HG02798 (cell line): ENCODE results near the gene CCDC188.

ENCODE experiments used
- ATAC-seq: cut with Tn5 transposase; IDR thresholded peaks from one replicate; pipeline ENCODE4 v1.9.1; 2021; ENCODE audit warnings: mild to moderate bottlenecking; ENCODE audit not compliant: unreplicated experiment, poor library complexity

CCDC188 gene

GRCh38 chr22:20124083-20124787 is 26.6 kb downstream of the CCDC188 start:
- ATAC-seq, result no peak

DNA sequence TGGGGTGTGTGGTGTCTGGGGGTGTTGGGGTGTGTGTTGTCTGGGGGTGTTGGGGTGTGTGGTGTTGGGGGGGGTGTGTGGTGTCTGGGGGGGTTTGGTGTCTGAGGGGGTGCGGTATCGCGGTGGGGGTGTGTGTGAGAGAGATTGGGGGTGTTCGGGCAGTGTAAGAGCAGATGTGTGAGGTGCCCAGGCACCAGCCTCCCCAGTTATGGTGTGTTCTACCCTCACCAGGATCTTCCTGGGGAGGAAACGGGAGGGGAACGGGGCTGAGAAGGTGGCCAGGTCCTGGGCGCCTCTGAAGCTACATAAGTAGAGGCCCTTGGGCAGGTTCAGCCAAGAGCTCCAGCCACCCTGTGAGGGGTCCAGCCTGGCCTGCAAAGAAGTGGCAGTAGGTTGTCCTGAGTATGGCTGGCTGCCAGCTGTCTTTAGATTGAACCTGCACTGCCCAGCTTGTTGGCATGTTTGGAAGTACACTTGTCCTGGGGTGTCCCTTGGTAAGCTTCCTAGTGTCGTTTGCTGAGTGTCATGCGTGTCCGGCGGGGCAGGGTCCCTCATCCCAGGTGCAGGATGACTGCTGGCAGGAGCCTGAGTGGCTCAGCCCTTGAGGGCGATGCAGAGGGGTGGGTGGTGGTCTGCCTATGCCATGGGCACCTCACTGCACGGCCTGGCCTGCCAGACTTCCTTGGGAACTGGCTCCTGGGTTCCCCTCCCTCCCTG is 27.3 kb downstream of the CCDC188 start:
- no peak for ATAC-seq

DNA sequence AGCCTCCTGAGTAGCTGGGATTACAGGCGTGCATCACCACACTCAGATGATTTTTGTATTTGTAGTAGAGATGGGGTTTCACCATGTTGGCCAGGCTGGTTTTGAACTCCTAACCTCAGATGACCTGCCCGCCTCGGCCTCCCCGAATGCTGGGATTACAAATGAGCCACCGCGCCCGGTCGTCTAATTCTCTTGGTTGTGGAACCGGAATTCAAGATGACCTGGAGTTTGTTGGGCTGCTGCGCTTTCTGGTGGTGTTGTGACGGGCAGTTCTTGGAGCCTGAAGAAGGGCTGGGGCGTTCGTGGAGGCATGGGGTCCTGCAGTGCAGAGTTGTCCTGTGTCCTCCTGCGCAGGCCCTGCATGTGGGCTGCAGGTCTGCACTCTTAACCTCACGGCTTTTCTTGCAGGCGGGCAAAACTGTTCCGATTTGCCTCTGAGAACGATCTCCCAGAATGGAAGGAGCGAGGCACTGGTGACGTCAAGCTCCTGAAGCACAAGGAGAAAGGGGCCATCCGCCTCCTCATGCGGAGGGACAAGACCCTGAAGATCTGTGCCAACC is 28.9 kb downstream of the CCDC188 start:
- ATAC-seq, result no peak

DNA sequence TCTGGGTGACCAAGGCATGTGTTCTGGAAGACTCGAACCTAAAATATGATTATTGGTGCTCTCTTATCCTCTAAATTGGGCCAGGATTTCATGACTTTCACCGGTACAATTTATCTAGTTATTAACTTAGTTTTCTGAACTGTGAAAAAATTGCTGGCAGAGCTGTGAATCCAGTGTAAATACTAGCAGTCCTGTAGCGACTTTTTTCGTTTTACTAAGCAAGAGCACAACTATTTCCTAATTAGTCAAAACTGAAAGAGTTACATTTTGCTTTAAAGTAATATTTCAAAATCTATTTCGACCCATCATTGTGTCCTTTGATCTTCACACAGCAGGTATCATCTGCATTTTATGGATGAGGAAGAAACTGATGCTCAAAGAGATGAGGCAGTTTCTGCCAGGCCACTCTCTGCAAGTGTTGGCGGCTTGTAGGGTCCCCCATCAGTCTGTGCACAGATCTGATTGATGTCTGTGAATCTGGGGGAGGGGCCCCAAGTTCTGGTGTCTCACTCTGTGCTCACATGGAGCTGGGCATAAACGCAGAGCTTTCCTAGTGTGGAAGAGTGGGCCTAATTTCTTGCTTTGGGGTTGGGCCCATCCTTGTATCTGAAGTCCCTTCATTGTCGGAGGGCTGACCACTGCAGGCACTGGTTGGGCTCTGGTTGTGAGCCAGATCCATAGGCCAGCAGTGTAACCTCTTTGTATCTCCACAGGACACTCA is 32.4 kb downstream of the CCDC188 start:
- no peak for ATAC-seq

DNA sequence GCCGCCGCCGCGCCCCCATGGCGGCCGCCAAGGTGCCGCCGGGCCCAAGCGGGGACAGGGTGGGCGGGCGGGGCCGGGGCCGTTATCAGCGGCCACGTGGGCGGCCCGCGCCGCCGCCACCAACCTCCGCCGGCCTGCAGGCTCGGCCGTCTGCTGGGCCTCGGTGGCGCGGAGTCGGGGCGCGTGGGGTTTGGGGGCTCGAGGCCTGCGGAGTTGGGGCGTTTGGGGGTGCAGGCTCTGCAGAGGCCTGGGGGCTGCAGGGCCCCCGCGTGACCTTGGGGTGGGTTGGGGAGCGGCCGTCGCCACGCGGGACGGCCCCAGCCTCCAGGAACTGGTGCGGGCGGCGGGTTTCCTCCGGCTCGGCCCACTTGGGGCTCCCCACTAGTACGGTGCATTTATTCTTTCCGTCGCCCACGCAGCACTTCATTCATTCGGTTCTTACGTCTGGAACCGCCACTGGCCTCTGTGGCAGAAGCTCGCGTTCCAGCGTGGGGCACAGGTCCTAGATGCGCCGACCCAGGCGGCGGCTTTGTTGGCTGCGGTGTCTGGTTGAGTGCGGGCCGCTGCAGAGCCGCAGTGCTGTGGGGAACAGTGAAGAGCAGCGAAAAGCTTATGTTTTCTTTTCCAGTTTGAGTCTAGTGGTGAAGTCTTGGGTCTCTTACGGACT is 33.1 kb downstream of the CCDC188 start:
- peak; percentile 21 for ATAC-seq

GRCh38 chr22:20116951-20117632 is 33.8 kb downstream of the CCDC188 start, which contains the start of gene TRMT2A:
Gene TRMT2A, minus strand, starts transcription at chr22:20117226. Its CDS starts 320 bp downstream, at chr22:20116906.
- ATAC-seq, result peak; percentile 90

GRCh38 chr22:20116376-20116950 is 34.4 kb downstream of the CCDC188 start:
- ATAC-seq, result no peak

DNA sequence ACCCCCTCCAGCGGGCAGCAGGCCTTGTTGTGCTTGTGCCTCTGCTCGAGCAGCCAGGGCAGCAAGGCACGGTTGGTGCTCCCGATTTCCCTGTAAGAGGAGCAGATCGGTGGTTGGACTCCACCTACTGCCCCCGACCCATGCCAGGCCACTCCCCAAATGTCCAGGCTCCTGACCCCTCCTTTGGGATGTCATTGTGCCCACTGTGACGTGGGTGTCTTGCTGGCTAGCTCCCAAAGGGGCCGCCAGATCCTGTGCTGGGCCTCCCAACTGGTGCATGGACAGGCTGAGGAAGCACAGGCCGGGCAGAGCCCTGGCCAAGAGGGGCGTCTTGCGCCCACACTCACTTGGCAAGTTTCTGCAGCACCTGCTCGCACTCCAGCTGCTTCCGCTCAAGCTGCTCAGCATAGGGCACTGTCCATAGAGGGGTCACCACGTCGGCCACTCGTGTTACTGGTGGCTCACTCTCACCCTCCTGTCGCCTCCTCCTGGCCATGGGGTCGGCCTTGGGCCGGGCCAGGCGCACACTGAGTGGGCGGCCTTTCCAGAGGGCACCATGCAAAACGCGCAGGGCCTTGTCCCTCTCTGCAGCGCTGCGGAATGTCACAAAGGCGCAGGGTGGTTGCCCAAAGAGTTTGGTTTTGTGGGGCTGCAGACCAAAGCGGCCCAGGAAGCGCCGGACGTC is 35.0 kb downstream of the CCDC188 start, which contains the start of gene RANBP1:
Gene RANBP1 (plus strand): TSS at position 414 of the 685 bp plus-strand sequence. CDS start 81 bp downstream, at position 495.
- no peak for ATAC-seq

DNA sequence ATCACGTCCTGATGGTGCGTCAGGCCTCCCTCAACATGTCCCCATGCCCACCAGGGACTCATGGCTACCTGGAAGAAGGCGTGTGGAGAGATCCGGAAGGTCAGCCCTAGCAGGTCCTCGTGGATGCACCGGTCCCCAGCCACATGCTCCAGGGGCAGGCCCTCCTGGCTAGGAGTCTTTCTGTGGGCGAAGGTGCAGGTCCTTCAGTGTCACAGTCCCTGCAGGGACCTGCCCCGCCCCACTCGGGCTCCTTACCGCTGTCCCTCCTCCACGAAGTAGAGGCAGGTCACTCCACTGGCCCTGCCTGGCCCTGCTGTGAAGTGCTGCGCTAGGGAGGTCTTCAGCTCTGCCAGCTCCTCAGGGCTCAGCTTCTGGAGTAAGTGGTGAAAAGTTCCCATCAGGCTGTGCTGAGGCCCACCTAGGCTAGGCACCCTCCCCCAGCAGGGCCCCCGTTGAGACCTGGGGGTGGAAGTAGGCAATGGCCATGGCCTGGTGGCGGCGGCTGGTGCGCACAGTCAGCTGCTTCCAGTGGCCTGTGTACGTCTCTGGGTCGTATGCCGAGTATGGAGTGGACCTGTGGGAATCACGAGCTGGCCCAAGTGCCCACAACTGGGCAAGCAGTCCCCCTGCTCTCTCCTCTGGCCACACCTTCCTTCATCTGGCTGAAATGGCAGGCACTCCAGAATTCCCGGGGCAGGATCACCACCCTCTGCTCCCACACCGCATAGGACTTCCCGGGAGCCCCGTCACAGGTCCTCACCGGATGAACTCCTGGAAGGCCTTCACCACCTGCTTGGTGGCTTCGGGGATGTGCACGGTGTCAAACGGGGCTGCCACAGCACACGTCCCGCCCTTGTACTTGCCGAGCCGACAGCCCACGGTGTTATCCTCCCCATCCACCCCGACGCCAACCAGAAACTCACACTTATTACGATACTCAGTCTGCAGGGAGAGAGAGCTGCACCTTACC is 36.1 kb downstream of the CCDC188 start:
- ATAC-seq, result no peak

- no peak for ATAC-seq
These were observed 37.1 kb downstream of the CCDC188 start for GRCh38 chr22:20113551-20114310.

DNA sequence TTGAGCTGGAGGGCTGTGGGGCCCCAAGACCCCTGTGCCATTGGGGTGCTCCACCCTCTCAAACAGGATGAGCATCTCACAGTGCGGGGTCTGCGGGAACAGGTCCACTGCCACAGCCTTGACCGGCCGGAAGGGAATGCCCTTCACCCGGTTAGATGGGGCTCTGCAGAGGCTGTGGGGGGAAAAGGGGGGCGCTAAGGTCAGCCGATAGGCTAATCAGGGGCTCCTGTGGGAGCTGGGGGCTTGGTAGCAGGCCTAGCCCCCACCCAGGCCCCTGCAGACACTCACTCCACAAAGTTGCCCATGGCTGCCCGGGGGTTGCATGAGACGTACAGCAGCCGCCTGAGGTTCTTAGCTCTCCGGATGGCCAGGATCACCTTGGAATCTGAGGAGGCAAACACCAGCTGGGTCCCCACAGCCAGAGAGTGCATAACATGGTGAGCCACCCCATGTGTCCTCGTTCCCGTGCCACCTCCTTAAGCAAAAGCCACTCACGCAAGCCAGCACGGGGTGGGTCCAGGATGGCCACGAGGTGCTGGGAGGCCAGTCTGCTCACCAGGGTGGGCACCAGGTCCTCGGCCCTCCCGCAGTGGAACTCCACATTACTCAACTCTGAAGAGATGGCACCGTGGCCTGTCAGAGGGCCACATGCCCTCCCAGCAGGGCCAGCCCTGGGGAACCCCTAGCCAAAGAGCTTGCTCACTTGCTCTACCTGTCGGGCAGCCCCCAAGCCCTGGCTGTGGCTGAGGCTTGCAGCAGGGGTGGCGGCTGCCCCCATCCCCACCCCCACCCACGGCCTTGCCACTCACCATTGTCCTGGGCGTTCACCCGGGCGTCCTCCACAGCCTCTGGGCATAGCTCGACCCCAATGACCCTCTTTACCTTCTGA is 38.0 kb downstream of the CCDC188 start:
- no peak for ATAC-seq

DNA sequence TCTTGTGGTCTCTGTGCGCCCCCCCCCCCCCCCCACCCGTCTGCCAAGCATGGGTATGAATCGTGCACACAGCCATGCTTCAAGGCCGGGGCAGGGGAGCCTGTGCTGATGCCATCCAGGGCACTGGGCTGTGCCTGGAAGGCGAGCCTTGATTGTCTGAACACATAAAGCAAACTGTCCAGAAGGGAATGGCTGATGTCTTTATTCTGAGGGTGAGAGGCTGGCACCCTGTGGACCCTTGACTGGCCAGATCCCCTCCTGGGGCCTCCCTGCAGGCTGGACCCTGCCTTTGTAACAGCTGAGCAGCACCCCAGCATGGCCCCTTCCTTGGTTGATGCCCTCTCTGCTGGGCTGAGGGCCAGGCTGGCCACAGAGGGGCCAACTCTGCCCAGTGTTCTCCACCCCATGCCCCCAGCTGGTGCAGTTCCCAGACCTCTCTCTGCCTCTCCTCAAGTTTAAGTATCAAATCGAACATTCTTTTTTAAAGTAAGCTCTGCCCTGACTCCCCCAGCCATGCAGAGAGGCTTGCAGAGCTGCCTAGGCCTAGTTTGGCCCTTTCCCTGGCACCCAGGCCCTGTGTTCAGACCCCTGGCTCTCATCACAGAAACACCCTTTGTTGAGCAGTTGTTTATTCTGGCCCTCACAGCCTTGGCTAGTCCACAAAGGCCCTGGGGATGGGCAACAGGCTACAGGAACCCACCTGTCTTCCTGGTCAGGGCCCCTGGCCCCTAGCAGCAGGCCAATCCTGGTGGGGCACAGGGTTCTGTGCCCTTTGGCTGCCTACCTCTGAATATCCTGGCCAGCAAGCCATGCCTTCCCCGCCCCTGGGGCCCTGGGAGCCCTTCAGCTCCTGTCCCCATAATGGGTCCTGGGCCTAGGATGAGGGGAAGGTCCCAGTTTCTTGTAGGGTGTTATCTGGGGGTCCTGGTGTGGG is 38.9 kb downstream of the CCDC188 start:
- ATAC-seq, result no peak

GRCh38 chr22:20111045-20111688 is 39.7 kb downstream of the CCDC188 start:
- ATAC-seq, result no peak

- no peak for ATAC-seq
These were observed 40.4 kb downstream of the CCDC188 start for GRCh38 chr22:20110359-20110985.
